ENCODE measurements around the gene PDCL2.
"Not testable (repeated sequence)": the region's sequence is repeated elsewhere in the genome, so short reads cannot be mapped to it uniquely, and the experiment has no call there.

Gene PDCL2

DNA sequence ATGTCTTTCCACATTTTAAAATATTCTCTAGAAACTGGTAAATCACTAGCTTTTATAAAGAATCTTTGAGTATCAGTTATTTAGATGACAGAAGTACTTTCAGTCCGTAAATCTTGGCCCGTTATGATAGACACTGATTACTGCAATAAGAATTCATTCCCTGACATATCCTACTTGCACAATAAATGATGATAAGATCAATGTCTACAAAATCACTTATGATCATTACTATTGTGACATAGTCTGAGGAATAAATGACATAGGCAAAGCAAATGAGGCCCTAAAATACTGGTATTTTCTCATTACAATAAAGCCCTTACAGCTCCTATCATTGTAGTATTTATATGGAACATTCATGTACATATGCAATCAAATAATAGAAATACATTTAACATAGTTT is 6.6 kb upstream of the PDCL2 start:
- no peak overlapping the region for H3K4me3 ChIP-seq (ENCODE audit: low read length)
- TF ChIP-seq, protein P1, sequence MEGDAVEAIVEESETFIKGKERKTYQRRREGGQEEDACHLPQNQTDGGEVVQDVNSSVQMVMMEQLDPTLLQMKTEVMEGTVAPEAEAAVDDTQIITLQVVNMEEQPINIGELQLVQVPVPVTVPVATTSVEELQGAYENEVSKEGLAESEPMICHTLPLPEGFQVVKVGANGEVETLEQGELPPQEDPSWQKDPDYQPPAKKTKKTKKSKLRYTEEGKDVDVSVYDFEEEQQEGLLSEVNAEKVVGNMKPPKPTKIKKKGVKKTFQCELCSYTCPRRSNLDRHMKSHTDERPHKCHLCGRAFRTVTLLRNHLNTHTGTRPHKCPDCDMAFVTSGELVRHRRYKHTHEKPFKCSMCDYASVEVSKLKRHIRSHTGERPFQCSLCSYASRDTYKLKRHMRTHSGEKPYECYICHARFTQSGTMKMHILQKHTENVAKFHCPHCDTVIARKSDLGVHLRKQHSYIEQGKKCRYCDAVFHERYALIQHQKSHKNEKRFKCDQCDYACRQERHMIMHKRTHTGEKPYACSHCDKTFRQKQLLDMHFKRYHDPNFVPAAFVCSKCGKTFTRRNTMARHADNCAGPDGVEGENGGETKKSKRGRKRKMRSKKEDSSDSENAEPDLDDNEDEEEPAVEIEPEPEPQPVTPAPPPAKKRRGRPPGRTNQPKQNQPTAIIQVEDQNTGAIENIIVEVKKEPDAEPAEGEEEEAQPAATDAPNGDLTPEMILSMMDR (IDR thresholded peaks at IDR 0.05; ENCODE audit: insufficient read depth, low read depth, low read length, missing control alignments), result no peak
- no peak for DNase-seq (ENCODE audit: low read depth)

GRCh38 chr4:55588160-55588559 is 3.9 kb downstream of the PDCL2 start:
- no peak for DNase-seq (ENCODE audit: low read depth)
- TF ChIP-seq, protein P1 (IDR thresholded peaks at IDR 0.05; ENCODE audit: insufficient read depth, low read depth, low read length, missing control alignments), result no peak
- H3K4me3 ChIP-seq (ENCODE audit: low read length), result no peak overlapping the region

- DNase-seq (ENCODE audit: low read depth); H3K4me3 ChIP-seq (ENCODE audit: low read length): not testable (repeated sequence)
Measured at GRCh38 chr4:55582773-55583172, 9.3 kb downstream of the PDCL2 start.

DNA sequence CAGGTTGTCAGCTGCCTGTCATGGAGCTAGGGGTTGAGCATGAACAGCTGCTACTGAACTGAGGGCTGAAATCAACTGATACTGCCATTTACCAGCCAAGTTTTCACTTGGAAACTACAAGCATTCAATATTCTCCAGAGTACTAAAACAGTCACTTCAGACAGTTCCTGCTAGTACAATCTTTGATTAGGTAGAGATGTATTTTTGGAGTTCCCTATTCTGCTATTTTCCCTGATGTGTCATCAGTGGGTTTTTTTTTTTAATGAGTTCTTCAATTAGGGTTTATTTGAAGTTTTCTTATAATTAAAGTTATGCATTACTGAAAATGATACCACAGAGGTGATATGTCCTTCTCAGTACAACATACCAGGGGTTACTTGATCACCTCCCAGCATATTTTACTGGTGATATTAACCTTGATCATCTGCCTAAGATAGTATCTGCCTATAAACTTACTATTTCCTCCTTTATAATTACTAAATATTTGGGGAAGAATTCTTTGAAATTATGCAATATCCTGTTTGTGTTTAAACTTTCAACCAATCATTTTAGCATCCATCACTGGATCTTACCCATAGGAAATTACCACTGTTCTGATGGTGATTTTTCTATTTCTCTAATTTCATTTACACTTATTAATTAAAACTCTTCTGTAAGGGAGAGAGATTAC is 13.6 kb downstream of the PDCL2 start:
- no peak for DNase-seq (ENCODE audit: low read depth)
- TF ChIP-seq, protein P1 (IDR thresholded peaks at IDR 0.05; ENCODE audit: insufficient read depth, low read depth, low read length, missing control alignments), result no peak

GRCh38 chr4:55575513-55575912 is 16.5 kb downstream of the PDCL2 start:
- TF ChIP-seq, protein P1 (IDR thresholded peaks at IDR 0.05; ENCODE audit: insufficient read depth, low read depth, low read length, missing control alignments), result no peak
- DNase-seq (ENCODE audit: low read depth), result no peak
- no peak overlapping the region for H3K4me3 ChIP-seq (ENCODE audit: low read length)

More for the DNA sequence above, 13.6 kb downstream of the PDCL2 start:
- no peak overlapping the region for H3K4me3 ChIP-seq (ENCODE audit: low read length)

DNA sequence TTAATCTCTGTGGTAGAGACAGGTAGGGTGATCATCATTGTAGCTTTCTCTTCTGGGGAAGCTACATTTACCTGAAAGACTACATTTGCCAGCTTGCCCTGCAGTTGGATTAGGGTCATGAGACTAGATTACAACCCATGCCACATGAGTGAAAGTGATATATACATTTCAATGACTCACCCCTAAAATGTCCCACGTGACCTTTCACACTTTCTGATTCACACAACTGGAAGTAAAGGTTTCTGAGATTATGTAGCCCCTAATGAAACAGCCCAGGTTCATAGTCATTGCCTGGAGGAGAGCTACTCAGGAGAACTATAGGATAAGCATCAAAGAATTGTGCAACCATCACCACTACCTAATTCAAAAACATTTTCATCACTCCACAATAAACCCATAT is 17.8 kb downstream of the PDCL2 start:
- peak; percentile 39 for DNase-seq (ENCODE audit: low read depth)
- H3K4me3 ChIP-seq (ENCODE audit: low read length), result no peak overlapping the region
- TF ChIP-seq, protein P1 (IDR thresholded peaks at IDR 0.05; ENCODE audit: insufficient read depth, low read depth, low read length, missing control alignments), result no peak

DNA sequence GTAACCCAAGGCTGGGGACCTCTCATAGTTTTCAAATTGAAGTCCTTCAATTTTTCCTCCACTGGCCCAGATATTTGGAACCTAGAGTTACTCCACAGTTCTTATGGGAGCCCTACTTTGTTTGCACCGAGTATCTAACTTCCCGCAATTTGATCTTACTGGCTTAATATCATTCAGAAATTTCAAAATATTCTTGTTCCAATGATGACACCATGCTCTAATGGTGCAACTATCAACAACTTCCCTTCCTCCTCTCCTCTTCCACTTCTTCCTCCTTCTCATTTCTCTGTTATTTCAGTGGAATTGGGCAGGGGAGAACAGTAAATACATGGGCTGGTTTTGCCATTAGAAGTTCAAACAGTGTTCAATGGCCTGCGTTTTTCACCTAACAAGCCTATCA is 20.2 kb downstream of the PDCL2 start:
- no peak for DNase-seq (ENCODE audit: low read depth)
- TF ChIP-seq, protein P1 (IDR thresholded peaks at IDR 0.05; ENCODE audit: insufficient read depth, low read depth, low read length, missing control alignments), result no peak
- no peak overlapping the region for H3K4me3 ChIP-seq (ENCODE audit: low read length)
